ENCODE results near the gene EPHB2. TPM values are rescaled to one million over a fixed set of nuclear protein-coding genes. Genes with fewer than 3 reads are reported as not detected.

The EPHB2 gene
- total RNA-seq, 2 experiments from 2014 or later, result 0.59 TPM; not detected in 1

DNA sequence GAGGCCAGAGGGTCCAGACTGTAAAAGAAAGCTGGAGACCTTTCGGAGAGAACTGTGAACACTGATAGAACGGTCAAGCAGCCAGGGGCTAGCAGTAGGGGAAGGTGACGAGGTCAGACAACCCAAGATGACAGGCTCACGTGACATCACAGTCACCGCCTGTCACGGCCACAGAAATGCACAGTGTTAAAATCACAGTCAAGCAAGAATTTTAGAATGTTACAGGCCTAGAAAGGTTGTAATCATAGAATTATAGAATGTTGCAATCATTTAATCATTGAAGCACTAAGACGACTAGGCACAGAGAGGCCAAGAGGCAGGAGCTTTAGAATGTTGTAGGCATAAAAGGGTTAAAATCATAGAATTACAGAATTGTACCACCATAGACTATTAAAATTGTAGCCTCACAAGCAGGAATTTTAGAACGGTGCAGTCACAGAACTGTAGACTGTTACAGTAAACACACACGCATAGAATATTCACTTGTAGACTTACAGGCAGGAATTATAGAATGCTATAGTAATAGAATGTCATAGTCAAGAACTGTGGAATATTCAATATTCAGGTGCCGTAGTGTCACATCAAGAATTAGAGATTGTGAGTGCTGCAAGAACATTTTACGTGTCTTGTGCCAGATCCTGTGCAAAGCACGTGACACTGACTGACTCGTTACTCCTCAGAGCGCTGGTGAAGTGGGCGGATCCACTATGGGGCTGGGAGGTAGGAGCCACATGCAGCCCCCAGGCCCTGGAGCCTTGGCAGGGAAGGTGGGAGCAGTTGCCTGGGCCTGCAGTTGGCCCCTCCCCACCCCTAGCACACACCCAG lies 118.1 kb downstream of the EPHB2 start:
- TF ChIP-seq EZH2phosphoT487 (IDR thresholded peaks at IDR 0.05; ENCODE audit: borderline replicate concordance, low read depth, low read length), result no peak
- TF ChIP-seq, protein P1, sequence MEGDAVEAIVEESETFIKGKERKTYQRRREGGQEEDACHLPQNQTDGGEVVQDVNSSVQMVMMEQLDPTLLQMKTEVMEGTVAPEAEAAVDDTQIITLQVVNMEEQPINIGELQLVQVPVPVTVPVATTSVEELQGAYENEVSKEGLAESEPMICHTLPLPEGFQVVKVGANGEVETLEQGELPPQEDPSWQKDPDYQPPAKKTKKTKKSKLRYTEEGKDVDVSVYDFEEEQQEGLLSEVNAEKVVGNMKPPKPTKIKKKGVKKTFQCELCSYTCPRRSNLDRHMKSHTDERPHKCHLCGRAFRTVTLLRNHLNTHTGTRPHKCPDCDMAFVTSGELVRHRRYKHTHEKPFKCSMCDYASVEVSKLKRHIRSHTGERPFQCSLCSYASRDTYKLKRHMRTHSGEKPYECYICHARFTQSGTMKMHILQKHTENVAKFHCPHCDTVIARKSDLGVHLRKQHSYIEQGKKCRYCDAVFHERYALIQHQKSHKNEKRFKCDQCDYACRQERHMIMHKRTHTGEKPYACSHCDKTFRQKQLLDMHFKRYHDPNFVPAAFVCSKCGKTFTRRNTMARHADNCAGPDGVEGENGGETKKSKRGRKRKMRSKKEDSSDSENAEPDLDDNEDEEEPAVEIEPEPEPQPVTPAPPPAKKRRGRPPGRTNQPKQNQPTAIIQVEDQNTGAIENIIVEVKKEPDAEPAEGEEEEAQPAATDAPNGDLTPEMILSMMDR (conservative IDR thresholded peaks at IDR 0.05; ENCODE audit: low read length), result no peak
- no peak for DNase-seq (ENCODE audit: low spot score)

DNA sequence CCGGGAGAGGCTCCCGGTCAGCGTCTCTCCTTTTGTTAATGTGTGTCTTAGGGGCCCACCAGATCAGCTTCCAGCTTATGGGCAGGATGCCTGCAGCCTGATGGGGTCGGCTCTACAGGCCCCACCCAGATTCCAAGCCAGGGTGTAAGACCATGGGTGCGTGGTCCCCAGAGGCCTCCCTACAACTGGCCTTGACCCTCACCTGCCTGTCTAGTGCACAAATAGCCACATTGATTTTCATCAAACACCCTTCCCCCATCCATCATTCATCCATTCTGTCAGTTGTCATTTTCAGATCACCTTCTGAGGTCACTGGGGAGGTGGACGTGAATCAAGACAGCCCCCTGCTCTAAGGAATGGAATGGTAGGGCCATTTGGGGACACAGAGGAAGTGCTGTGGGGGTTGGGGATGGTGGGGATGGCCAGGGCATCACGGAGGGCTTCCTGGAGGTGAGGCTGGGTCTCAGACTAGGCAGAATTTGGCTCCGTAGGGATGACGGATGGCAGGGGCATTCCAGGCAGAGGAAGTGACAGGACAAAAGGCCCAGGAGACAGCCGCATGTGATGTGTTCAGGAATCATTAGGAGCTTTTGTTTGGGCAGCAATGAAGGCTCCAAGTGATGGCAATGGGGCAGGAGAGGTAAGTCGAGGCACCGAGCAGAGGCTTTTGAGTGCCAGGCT lies 118.8 kb downstream of the EPHB2 start:
- Histone ChIP-seq H3K36me3 (ENCODE audit: insufficient read depth, low read length) (no peaks in the 10 kb centered on the region), H3K4me3 (ENCODE audit: low read depth, low read length, poor library complexity, severe bottlenecking) (no peak overlapping the region), H3K9me2 (ENCODE audit: insufficient read depth, low read length) (no peaks in the 10 kb centered on the region), H4K20me1 (ENCODE audit: insufficient read depth, low read length) (no peaks in the 10 kb centered on the region), H2AFZ (ENCODE audit: low read length) (no peak overlapping the region), H3K79me2 (ENCODE audit: insufficient read depth, low read depth, low read length) (no peaks in the 10 kb centered on the region), H3K4me2 (ENCODE audit: low read length) (no peak overlapping the region), H3K4me1 (ENCODE audit: insufficient read depth, low read length, poor library complexity, severe bottlenecking) (no peaks in the 10 kb centered on the region), H3K27ac (ENCODE audit: low read depth, low read length, poor library complexity, severe bottlenecking) (no peak overlapping the region), H3K9me3 (ENCODE audit: low read length) (no peaks in the 10 kb centered on the region)
- CTCF ChIA-PET (ENCODE audit: unreplicated experiment), result no interaction called here
- intact Hi-C loops (cut with micrococcal nuclease; ENCODE audit: unreplicated experiment), result no loop called here
- DNase-seq (ENCODE audit: low spot score), result no peak
- TF ChIP-seq EZH2phosphoT487 (IDR thresholded peaks at IDR 0.05; ENCODE audit: borderline replicate concordance, low read depth, low read length), result no peak
- TF ChIP-seq, protein P1 (conservative IDR thresholded peaks at IDR 0.05; ENCODE audit: low read length), result no peak
- BruUV-seq (replicated peaks), result no TSS peak
- POLR2A ChIA-PET, result no interaction called here

More for the DNA sequence above, 118.1 kb downstream of the EPHB2 start:
- intact Hi-C loops (cut with micrococcal nuclease; ENCODE audit: unreplicated experiment), result no loop called here
- Histone ChIP-seq H3K79me2 (ENCODE audit: insufficient read depth, low read depth, low read length) (no peaks in the 10 kb centered on the region), H2AFZ (ENCODE audit: low read length) (no peak overlapping the region), H3K9me3 (ENCODE audit: low read length) (no peaks in the 10 kb centered on the region), H4K20me1 (ENCODE audit: insufficient read depth, low read length) (no peaks in the 10 kb centered on the region), H3K36me3 (ENCODE audit: insufficient read depth, low read length) (no peaks in the 10 kb centered on the region), H3K9me2 (ENCODE audit: insufficient read depth, low read length) (no peaks in the 10 kb centered on the region), H3K27ac (ENCODE audit: low read depth, low read length, poor library complexity, severe bottlenecking) (no peak overlapping the region), H3K4me3 (ENCODE audit: low read depth, low read length, poor library complexity, severe bottlenecking) (no peak overlapping the region), H3K4me2 (ENCODE audit: low read length) (no peak overlapping the region), H3K4me1 (ENCODE audit: insufficient read depth, low read length, poor library complexity, severe bottlenecking) (no peaks in the 10 kb centered on the region)
- no TSS peak for BruUV-seq (replicated peaks)
- ChIA-PET CTCF (ENCODE audit: unreplicated experiment) (no interaction called here), POLR2A (no interaction called here)
